Glomerular endothelial cell (primary cell): ENCODE results near the gene GRK1. TPM values are rescaled to one million over a fixed set of nuclear protein-coding genes. Genes with fewer than 3 reads are reported as not detected.
"Not testable (repeated sequence)": the region's sequence is repeated elsewhere in the genome, so short reads cannot be mapped to it uniquely, and the experiment has no call there.

Experiments used
- DNase-seq: peaks from one replicate; pipeline ENCODE4 v3.0.0-alpha.2; 2011; ENCODE audit warnings: low read depth, low spot score; ENCODE audit errors: extremely low read depth
- total RNA-seq: library from RNA; depleted of rRNA; stranded (reverse); fragments of >200 nt; gene quantifications from 2 replicates; pipeline ENCODE4 v1.2.3, GENCODE V29; 2015

The GRK1 gene
- total RNA-seq, 1 donor from 2014 or later, result not detected

DNA sequence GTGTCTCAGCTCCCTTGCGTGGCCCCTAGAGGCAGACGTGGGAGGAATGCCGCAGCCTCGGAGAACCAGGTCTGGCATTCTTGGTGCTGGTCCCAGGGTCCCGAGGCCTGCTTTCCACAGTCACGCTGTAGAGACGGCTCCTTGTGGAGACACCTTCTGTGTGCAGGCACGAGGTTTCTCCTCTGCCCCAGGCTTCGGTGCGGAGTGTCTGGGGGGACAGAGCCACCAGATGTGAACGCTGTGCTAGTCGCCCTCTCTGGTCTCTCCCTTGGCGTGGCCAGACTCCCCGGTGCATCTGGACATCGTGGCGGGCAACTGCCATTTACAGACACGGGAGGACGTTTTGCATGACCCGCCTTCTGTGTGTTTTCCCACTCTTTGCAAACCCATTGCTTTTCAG is 84.5 kb downstream of the GRK1 start:
- DNase-seq, result no peak

DNA sequence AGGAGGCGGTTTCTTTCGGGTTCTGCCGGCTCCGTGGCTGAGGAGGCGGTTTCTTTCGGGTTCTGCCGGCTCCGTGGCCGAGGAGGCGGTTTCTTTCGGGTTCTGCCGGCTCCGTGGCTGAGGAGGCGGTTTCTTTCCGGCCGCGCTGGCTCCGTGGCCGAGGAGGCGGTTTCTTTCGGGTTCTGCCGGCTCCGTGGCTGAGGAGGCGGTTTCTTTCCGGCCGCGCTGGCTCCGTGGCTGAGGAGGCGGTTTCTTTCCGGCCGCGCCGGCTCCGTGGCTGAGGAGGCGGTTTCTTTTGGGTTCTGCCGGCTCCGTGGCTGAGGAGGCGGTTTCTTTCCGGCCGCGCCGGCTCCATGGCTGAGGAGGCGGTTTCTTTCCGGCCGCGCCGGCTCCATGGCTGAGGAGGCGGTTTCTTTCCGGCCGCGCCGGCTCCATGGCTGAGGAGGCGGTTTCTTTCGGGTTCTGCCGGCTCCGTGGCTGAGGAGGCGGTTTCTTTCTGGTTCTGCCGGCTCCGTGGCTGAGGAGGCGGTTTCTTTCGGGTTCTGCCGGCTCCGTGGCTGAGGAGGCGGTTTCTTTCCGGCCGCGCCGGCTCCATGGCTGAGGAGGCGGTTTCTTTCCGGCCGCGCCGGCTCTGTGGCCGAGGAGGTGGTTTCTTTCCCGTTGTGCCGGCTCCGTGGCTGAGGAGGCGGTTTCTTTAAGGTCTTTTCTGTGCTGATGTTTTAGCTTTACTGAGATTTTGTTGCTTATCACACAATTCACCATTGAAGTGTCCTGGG is 85.4 kb downstream of the GRK1 start:
- not testable (repeated sequence) for DNase-seq

DNA sequence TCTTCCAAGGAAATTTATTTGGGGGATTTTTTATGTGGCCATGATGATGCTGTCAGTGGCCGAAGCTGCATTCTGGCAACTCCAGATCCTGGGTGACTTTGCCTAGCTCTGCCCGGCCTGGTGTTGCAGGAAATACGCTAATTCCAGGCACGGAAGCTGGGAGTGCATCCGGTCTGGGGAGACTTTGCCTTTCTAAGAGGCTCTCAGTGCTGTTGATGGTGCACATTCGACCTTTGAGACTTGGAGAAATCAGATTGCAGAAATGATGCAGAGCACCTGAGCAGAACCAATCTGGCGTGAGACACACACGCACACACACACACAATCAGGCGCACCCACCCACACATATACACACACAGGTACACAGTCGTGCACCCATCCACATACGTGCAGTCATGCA is 86.2 kb downstream of the GRK1 start:
- no peak for DNase-seq

GRCh38 chr13:113754242-113754641 is 87.2 kb downstream of the GRK1 start:
- DNase-seq, result no peak

- DNase-seq, result no peak
Observed at GRCh38 chr13:113754691-113755090, 87.7 kb downstream of the GRK1 start.

DNA sequence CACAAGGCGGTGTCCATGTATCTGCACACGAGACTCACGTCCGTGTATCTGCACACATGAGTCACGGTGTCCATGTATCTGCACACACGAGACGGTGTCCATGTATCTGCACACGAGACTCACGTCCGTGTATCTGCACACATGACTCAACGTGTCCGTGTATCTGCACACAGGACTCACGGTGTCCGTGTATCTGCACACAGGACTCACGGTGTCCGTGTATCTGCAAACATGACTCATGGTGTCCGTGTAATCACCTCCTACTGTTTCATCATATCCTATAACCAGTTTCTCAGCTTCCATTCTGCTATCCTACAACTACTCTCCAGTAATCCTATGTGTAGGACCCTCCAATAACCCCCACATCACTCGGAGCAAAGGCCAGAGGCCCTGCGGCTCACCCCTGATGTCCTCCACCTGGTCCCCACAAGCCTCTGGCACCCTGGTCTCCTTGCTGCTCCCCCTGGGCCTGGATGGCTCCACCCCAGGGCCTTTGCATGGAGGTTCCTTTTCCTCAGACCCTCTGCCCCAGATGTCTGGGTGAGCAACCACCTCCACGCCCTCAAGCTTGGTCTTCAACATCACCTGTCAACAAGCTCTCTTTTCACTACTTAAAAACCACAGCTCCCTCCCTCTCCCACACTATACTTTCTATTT is 89.5 kb downstream of the GRK1 start:
- no peak for DNase-seq

- DNase-seq, result no peak
Observed at GRCh38 chr13:113758651-113759524, 91.9 kb downstream of the GRK1 start, which contains the start of gene TMEM255B. Gene TMEM255B (plus strand): TSS chr13:113759226. CDS start chr13:113759270, 44 bp downstream.

- DNase-seq, result no peak
Observed at GRCh38 chr13:113759525-113760137, 92.6 kb downstream of the GRK1 start.

DNA sequence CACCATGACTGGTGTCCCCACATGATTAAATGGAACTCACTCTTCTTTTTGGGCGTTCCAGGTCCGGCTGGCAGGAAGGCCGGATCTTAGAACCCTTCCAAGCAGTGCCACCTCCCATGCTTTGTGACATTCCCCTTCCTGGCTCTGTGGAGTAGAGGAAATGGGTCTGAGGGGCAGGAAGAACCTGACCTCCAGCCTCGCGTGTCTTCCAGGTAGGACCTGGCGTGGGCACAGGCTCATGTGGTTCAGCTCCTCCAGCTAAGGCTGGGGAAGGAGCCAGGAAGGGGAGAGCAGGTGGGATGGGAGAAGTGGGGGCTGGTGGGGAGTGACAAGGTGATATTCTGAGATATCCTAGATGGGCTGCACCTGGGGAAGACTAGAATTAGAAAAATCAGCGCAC is 94.1 kb downstream of the GRK1 start:
- DNase-seq, result no peak

- no peak for DNase-seq
Observed at GRCh38 chr13:113762075-113762474, 95.1 kb downstream of the GRK1 start.

DNA sequence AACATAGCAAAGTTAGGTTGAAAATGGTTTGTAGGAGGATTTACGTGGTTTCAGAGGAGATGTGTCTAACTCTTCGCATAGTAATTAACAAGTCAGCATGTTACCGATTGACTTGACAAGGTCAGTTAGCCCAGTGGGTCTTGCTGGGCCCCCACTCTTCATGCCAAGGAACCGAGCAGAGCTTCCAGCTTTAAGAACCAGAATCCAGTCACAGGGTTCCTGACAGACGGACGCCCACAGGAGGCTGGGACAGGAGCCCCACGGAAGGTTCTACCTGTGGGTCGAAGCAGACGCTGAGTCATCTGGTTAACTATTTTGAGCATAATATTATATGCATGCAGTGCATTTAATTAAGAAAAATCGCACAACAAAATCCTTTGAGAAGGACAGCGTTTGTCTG is 95.5 kb downstream of the GRK1 start:
- DNase-seq, result no peak

- DNase-seq, result no peak
Observed at GRCh38 chr13:113763254-113763653, 96.2 kb downstream of the GRK1 start.

DNA sequence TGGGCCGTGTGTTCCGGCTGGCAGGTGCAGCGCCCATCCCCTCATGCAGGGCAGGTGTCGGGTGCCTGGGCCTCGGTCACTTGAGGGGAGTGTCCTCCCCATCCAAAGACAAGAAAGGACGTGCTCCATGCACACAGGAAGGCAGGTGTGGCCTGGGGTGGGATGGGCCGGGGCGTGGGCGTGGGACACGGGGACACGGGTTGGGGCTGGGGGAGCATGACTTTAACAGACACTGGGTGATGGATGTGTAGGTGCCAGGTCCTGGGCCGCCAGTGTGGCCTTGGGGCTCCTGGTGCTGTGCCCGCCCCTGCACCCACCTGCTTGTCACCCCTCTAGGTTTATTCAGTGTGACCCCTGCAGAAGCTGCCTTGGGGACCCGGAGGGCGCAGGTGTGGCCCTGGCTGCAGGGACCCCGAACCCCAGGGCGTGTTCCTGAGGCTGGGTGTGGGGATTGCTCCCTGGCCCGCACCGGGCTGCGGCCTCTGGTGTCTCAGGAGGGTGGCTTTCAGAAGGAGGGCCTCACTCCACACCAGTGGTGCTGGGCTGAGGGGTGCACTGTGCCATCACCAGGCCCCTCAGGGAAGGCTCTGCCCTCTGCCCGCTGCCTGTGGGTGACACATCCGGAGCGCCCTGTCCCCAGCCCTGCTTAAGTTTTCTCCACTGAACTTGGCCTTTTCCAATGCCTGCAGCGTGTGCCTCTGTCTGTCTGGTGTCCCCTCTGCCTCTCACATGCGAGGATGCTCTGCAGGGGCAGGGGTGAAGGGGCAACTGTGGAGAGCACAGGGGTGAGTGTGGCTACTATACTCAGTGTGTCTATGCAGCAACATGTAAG is 97.2 kb downstream of the GRK1 start:
- DNase-seq, result no peak

DNA sequence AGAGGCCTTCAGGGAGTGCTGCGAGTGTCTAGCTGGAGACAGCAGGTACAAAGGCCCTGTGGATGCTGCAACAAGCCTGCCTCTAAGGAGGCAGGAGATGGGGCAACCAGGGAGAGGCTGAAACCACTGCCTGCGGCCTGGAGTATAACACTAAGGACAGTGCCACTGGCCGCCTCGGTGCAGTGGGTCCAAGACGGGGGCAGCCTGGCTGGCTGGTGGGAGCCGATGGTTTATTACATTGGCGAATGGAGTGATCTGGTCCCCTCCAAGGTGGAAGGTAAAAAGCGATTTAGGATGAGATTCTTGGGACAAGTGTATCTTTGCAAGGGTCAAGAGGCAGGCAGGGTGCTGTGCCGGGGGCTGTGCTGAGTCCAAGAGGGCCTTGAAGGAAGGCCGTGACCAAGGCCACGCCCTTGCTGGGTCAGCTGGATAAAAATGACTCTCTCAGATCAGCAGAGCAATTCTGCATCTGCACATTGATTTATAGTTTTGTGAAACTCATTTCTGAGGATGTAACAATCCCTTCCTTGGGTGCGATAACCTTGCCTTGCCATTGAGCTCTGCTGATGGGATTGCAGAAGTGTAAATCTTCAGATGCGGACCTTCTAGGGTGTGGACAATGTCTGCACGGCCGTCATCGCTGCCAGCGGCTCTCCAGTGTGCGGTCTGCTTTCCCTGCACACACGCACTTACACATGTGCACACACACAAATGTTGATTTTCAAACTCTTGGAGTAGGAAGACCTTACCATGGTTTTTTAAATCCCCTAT is 98.0 kb downstream of the GRK1 start:
- no peak for DNase-seq

- DNase-seq, result no peak
Observed at GRCh38 chr13:113765564-113765910, 98.5 kb downstream of the GRK1 start.

DNA sequence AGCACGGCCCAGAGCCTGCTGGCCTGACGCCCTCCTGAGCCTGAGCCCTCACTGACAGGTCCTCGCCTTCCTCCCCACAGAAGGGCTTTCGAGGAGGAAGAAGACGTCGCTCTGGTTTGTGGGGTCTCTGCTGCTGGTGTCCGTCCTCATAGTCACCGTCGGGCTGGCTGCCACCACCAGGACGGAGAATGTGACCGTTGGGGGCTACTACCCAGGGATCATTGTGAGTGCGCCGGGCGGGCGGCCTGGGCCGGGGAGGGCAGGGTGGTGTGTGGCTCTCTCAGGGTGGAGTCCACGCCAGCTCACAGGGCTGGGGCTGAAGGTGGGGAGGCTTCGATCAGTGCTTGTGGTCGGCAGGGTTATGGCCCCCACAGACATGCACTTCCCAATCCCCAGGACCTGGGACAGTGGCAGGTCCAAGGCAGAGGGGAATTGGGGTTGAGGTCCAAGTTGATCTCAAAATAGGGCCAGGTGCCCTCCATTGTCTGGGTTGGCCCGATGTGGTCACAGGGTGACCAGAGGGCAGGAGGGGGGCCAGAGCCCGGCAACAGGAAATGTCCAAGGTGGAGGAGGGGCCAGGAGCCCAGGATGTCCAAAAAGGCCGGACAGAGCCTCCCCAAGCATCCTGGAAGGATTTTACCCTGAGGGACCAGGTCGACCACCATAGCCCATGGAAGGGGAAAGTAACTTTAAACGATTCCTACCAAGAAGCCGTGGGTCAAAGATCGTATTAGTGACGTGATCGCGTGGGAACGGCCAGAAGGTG is 99.2 kb downstream of the GRK1 start:
- DNase-seq, result no peak

GRCh38 chr13:113767366-113767765 is 100.3 kb downstream of the GRK1 start:
- DNase-seq, result no peak

- DNase-seq, result no peak
Observed at GRCh38 chr13:113768018-113768905, 101.2 kb downstream of the GRK1 start.
